IMR-90 (cell line): Measurements from ENCODE around the gene PDK4. TPM values are rescaled to one million over a fixed set of nuclear protein-coding genes. Genes with fewer than 3 reads are reported as not detected.
A peak's percentile ranks its signal among the peaks of the same experiment; 100 is the strongest.

Experiments used
- ATAC-seq: fragments of 200-7000 bp; cut with Tn5 transposase; 2 replicates; pipeline ENCODE4 v1.9.1; 2020; ENCODE audit warnings: low read depth, mild to moderate bottlenecking, moderate library complexity
- BruUV-seq: library from RNA; stranded (reverse); fragments of 400-500 nt; replicated peaks from 2 replicates; lab custom pipeline; 2021; lab: Mats Ljungman, UMichigan
- CTCF ChIA-PET: fragments of 300-600 bp; formaldehyde crosslinking; extraction: SDS; loops from one replicate; lab custom pipeline; 2021; ENCODE audit warnings: antibody characterized with exemption; lab: Yijun Ruan, JAX
- POLR2A ChIA-PET: fragments of 300-600 bp; sonication (Branson Sonifier 250); formaldehyde crosslinking; loops from one replicate; lab custom pipeline; 2022; ENCODE audit warnings: antibody characterized with exemption; ENCODE audit not compliant: unreplicated experiment; lab: Charles Lee
- DNase-seq: peaks from one replicate; pipeline ENCODE4 v3.0.0; 2013
- H2AFZ ChIP-seq: replicated peaks from 2 replicates; pipeline ENCODE3; 2013; ENCODE audit warnings: low read length, mild to moderate bottlenecking; ENCODE audit not compliant: poor library complexity
- H2AK5ac ChIP-seq: 2 replicates; pipeline ENCODE4 v1.6.1; 2013; ENCODE audit warnings: low read depth, low read length, inconsistent platforms
- H2AK9ac ChIP-seq: replicated peaks from 2 replicates; pipeline ENCODE3; 2013; ENCODE audit warnings: mild to moderate bottlenecking, low read depth, low read length, moderate library complexity; ENCODE audit not compliant: poor library complexity
- H2BK120ac ChIP-seq: 2 replicates; pipeline ENCODE4 v1.6.1; 2013; ENCODE audit warnings: low read depth, low read length, inconsistent platforms
- H2BK15ac ChIP-seq: 3 replicates; pipeline ENCODE4 v1.6.1; 2013; ENCODE audit warnings: low read depth, low read length, inconsistent platforms
- H2BK20ac ChIP-seq: 2 replicates; pipeline ENCODE4 v1.6.1; 2013; ENCODE audit warnings: low read depth, mild to moderate bottlenecking, inconsistent platforms, low read length, moderate library complexity
- H2BK5ac ChIP-seq: 2 replicates; pipeline ENCODE4 v1.6.1; 2013; ENCODE audit warnings: mild to moderate bottlenecking, low read depth, low read length, inconsistent platforms; ENCODE audit not compliant: poor library complexity, severe bottlenecking
- H3K14ac ChIP-seq: replicated peaks from 2 replicates; pipeline ENCODE4 v1.6.1; 2013; ENCODE audit warnings: low read depth, low read length, inconsistent platforms
- H3K18ac ChIP-seq: 2 replicates; pipeline ENCODE4 v1.6.1; 2013; ENCODE audit warnings: low read depth, low read length, control low read depth
- H3K23ac ChIP-seq: 2 replicates; pipeline ENCODE4 v1.6.1; 2013; ENCODE audit warnings: low read depth, low read length, inconsistent platforms
- H3K27ac ChIP-seq: 2 replicates; pipeline ENCODE4 v1.5.1; 2013; ENCODE audit warnings: mild to moderate bottlenecking, control low read depth, low read length; ENCODE audit not compliant: insufficient read depth
- H3K27me3 ChIP-seq: 2 replicates; pipeline ENCODE4 v1.6.1; 2013; ENCODE audit warnings: low read length; ENCODE audit not compliant: control insufficient read depth, insufficient read depth
- H3K36me3 ChIP-seq: 2 replicates; pipeline ENCODE4 v1.6.1; 2013; ENCODE audit warnings: low read length, mixed read lengths; ENCODE audit not compliant: control insufficient read depth, insufficient read depth
- H3K4ac ChIP-seq: 2 replicates; pipeline ENCODE4 v1.6.1; 2013; ENCODE audit warnings: low read depth, low read length, inconsistent platforms
- H3K4me1 ChIP-seq: 2 replicates; pipeline ENCODE4 v1.6.1; 2013; ENCODE audit warnings: low read length, mixed read lengths; ENCODE audit not compliant: control insufficient read depth, insufficient read depth
- H3K4me2 ChIP-seq: 2 replicates; pipeline ENCODE4 v1.6.1; 2013; ENCODE audit warnings: low read depth, mild to moderate bottlenecking, control low read depth, low read length, moderate library complexity
- H3K4me3 ChIP-seq: 2 replicates; pipeline ENCODE4 v1.5.1; 2013; ENCODE audit warnings: low read depth, mild to moderate bottlenecking, control low read depth, low read length, moderate library complexity; ENCODE audit not compliant: insufficient read depth
- H3K56ac ChIP-seq: 2 replicates; pipeline ENCODE4 v1.6.1; 2013; ENCODE audit warnings: low read length, inconsistent platforms; ENCODE audit not compliant: insufficient read depth; ENCODE audit errors: extremely low read depth
- H3K79me1 ChIP-seq, 2 experiments: 2 replicates each; pipeline ENCODE4 v1.6.1; 2013; ENCODE audit warnings: low read length in 2 of 2, inconsistent platforms in 1 of 2, low read depth in 1 of 2
- H3K9ac ChIP-seq: 2 replicates; pipeline ENCODE4 v1.6.1; 2013; ENCODE audit warnings: low read depth, low read length, control low read depth
- H3K9me1 ChIP-seq: 2 replicates; pipeline ENCODE4 v1.6.1; 2013; ENCODE audit warnings: low read length, inconsistent platforms; ENCODE audit not compliant: insufficient read depth
- H3K9me3 ChIP-seq: 2 replicates; pipeline ENCODE4 v1.6.1; 2013; ENCODE audit warnings: low read length; ENCODE audit not compliant: control insufficient read depth, insufficient read depth
- H4K20me1 ChIP-seq: 2 replicates; pipeline ENCODE4 v1.6.1; 2013; ENCODE audit warnings: low read length, inconsistent platforms; ENCODE audit not compliant: insufficient read depth
- H4K5ac ChIP-seq: 2 replicates; pipeline ENCODE4 v1.6.1; 2013; ENCODE audit warnings: mild to moderate bottlenecking, low read depth, low read length, control low read depth
- H4K8ac ChIP-seq, 2 experiments: 2 replicates each; pipeline ENCODE4 v1.6.1; 2013; ENCODE audit warnings: low read depth in 2 of 2, low read length in 2 of 2, control low read depth in 1 of 2, inconsistent platforms in 1 of 2
- H4K91ac ChIP-seq: 2 replicates; pipeline ENCODE4 v1.6.1; 2013; ENCODE audit warnings: low read depth, low read length, inconsistent platforms; ENCODE audit not compliant: insufficient read depth
- FOS ChIP-seq: fragments of 150-350 bp; IDR thresholded peaks from 2 replicates; pipeline ENCODE4 v1.6.1; 2016; ENCODE audit warnings: low read depth, low read length
- MAFK ChIP-seq: IDR thresholded peaks from 2 replicates; pipeline ENCODE4 v1.6.1; 2012; ENCODE audit warnings: low read depth, low read length, improper control_type of control experiment
- MAZ ChIP-seq: IDR thresholded peaks from 2 replicates; pipeline ENCODE4 v1.6.1; 2012; ENCODE audit warnings: low read depth, mild to moderate bottlenecking, low read length, improper control_type of control experiment, moderate library complexity, borderline replicate concordance
- MXI1 ChIP-seq: IDR thresholded peaks from 2 replicates; pipeline ENCODE4 v1.6.1; 2012; ENCODE audit warnings: low read depth, mild to moderate bottlenecking, low read length, moderate library complexity, borderline replicate concordance
- NFE2L2 ChIP-seq: fragments of 150-350 bp; IDR thresholded peaks from 2 replicates; pipeline ENCODE4 v1.6.1; 2016; ENCODE audit warnings: low read depth, mild to moderate bottlenecking, low read length
- POLR2A ChIP-seq: IDR thresholded peaks from 2 replicates; pipeline ENCODE4 v1.6.1; 2012; ENCODE audit warnings: mild to moderate bottlenecking, low read depth, low read length
- RFX5 ChIP-seq: IDR thresholded peaks from 2 replicates; pipeline ENCODE4 v1.8.0; 2012; ENCODE audit warnings: low read depth, mild to moderate bottlenecking, low read length, moderate library complexity
- WGBS, 2 experiments: methylation state at CpG; one replicate each; pipeline versions ENCODE4 v1.1.5 to v1.1.7; 2013; ENCODE audit warnings: missing lambda C conversion rate in 2 of 2; ENCODE audit not compliant: insufficient read length in 1 of 2; ENCODE audit errors: extremely low coverage in 2 of 2; 5-methylcytosine and 5-hydroxymethylcytosine counted together
- dilution Hi-C: fragments of 300-500 bp; cut with HindIII; formaldehyde crosslinking; loops from one replicate; pipeline ENCODE4 v1.14.3; 2018; ENCODE audit warnings: low sequenced_read_pairs; ENCODE audit not compliant: unreplicated experiment
- in situ Hi-C: fragments of 300-500 bp; cut with MboI; formaldehyde crosslinking; loops from 3 replicates; pipeline ENCODE4 v1.14.3; 2019; ENCODE audit warnings: low sequenced_read_pairs, inconsistent platforms, mixed read lengths
- intact Hi-C: fragments of 100-400 bp; cut with micrococcal nuclease; formaldehyde crosslinking; loops from 2 replicates; pipeline ENCODE4 v1.10.0; 2022
- polyA plus RNA-seq, 3 experiments: library from polyadenylated mRNA; depleted of rRNA; stranded (reverse); fragments of >200 nt; gene quantifications; 2 replicates each; pipeline ENCODE4 v1.2.3, GENCODE V29; 2012; ENCODE audit warnings: low replicate concordance in 1 of 3
- total RNA-seq: library from RNA; depleted of rRNA; stranded (reverse); fragments of >200 nt; gene quantifications from 2 replicates; pipeline ENCODE4 v1.2.3, GENCODE V29; 2012
- TF ChIP-seq, protein P1 (sequence below): fragments of 150-350 bp; IDR thresholded peaks from 2 replicates; pipeline ENCODE4 v1.6.1; 2017; ENCODE audit warnings: mild to moderate bottlenecking, antibody characterized with exemption, low read length, low read depth
- TF ChIP-seq, protein P2 (sequence below): conservative IDR thresholded peaks from 2 replicates; pipeline ENCODE4 v1.5.1; 2012; ENCODE audit warnings: mild to moderate bottlenecking, low read depth, low read length, improper control_type of control experiment

The PDK4 gene
- total and polyA plus RNA-seq, 2 of the 4 experiments (the other 2 are of a cell fraction), result under 0.01 to 0.03 TPM

DNA sequence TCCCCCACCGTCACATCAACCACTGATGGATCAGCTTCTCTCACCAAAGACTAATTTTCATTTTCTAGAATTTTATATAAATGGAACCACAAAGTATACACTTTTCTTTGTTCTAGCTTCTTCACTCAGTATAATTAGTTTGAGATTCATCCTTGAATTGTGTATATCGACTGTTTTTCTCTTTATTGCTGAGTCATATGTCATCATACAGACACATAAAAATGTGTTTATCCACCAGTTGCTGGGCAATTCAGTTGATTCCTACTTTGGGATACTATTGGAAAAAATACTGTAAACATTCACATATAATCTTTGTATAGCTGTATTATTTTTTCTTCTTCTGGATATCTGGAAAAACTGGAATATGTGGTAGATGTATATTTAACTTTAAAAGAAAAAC, 26.6 kb downstream of the PDK4 start:
- H2AK9ac ChIP-seq, result no peak overlapping the region
- 100% methylated on average over 1 of the region's 2 CpGs; no CpG with 5 or more reads in 1 of the 2 experiments for WGBS, 2 experiments

More for the DNA sequence above, 26.6 kb downstream of the PDK4 start:
- Histone ChIP-seq H3K18ac (no peak overlapping the region), H4K8ac (no peak overlapping the region), H3K79me1 (no peaks in the 10 kb centered on the region), H3K9me3 (no peaks in the 10 kb centered on the region), H3K9ac (no peak overlapping the region), H2BK20ac (no peak overlapping the region), H3K23ac (no peak overlapping the region), H3K14ac (no peak overlapping the region), H3K56ac (no peak overlapping the region), H4K5ac (no peak overlapping the region), H2AK5ac (no peak overlapping the region), H3K9me1 (no peaks in the 10 kb centered on the region), H2AFZ (no peak overlapping the region), H4K20me1 (no peaks in the 10 kb centered on the region), H2BK5ac (no peak overlapping the region), H3K4me2 (no peak overlapping the region), H3K4me3 (no peak overlapping the region), H4K91ac (no peak overlapping the region), H3K4ac (no peak overlapping the region), H3K4me1 (no peaks in the 10 kb centered on the region), H3K36me3 (no peaks in the 10 kb centered on the region), H2BK15ac (no peak overlapping the region), H2BK120ac (no peak overlapping the region), H3K27ac (no peak overlapping the region), H3K27me3 (no peaks in the 10 kb centered on the region)
- intact Hi-C loops, result no loop called here
- dilution Hi-C loops, result no loop called here
- POLR2A ChIA-PET, result no interaction called here
- no peak for ATAC-seq
- in situ Hi-C loops, result no loop called here
- CTCF ChIA-PET, result no interaction called here
- no TSS peak for BruUV-seq
- no peak for DNase-seq
- TF ChIP-seq FOS (no peak), MXI1 (no peak), RFX5 (no peak), NFE2L2 (peak; percentile 85), POLR2A (no peak), MAFK (peak; percentile 39; the same call in 1 of the 2 replicates), MAZ (no peak)
- TF ChIP-seq, protein P1, sequence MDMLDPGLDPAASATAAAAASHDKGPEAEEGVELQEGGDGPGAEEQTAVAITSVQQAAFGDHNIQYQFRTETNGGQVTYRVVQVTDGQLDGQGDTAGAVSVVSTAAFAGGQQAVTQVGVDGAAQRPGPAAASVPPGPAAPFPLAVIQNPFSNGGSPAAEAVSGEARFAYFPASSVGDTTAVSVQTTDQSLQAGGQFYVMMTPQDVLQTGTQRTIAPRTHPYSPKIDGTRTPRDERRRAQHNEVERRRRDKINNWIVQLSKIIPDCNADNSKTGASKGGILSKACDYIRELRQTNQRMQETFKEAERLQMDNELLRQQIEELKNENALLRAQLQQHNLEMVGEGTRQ, result no peak
- TF ChIP-seq, protein P2, sequence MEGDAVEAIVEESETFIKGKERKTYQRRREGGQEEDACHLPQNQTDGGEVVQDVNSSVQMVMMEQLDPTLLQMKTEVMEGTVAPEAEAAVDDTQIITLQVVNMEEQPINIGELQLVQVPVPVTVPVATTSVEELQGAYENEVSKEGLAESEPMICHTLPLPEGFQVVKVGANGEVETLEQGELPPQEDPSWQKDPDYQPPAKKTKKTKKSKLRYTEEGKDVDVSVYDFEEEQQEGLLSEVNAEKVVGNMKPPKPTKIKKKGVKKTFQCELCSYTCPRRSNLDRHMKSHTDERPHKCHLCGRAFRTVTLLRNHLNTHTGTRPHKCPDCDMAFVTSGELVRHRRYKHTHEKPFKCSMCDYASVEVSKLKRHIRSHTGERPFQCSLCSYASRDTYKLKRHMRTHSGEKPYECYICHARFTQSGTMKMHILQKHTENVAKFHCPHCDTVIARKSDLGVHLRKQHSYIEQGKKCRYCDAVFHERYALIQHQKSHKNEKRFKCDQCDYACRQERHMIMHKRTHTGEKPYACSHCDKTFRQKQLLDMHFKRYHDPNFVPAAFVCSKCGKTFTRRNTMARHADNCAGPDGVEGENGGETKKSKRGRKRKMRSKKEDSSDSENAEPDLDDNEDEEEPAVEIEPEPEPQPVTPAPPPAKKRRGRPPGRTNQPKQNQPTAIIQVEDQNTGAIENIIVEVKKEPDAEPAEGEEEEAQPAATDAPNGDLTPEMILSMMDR, result no peak
